Neutrophil (primary cell): ENCODE measurements around the gene MAB21L1.

Experiments used
- H3K27ac ChIP-seq: fragments of 200-600 bp; sonication (generic); 2 replicates; pipeline ENCODE4 v1.5.1; 2016; ENCODE audit warnings: mild to moderate bottlenecking, moderate library complexity
- H3K27me3 ChIP-seq: fragments of 200-600 bp; sonication (generic); 2 replicates; pipeline ENCODE4 v1.6.0; 2016; ENCODE audit warnings: mild to moderate bottlenecking
- H3K36me3 ChIP-seq: fragments of 200-600 bp; sonication (generic); 2 replicates; pipeline ENCODE4 v1.5.1; 2017
- H3K4me1 ChIP-seq, 2 experiments: fragments of 200-600 bp in 1 of 2; sonication (generic) in 1 of 2; 1 replicate in 1 of 2; 2 replicates in 1 of 2; pipeline versions ENCODE4 v1.5.1 to v1.6.1; 2013 to 2016; ENCODE audit warnings: low read depth in 1 of 2, low read length in 1 of 2, mild to moderate bottlenecking in 1 of 2, moderate library complexity in 1 of 2; ENCODE audit not compliant: control insufficient read depth in 1 of 2, insufficient read depth in 1 of 2
- H3K4me3 ChIP-seq, 2 experiments: fragments of 200-600 bp in 1 of 2; sonication (generic) in 1 of 2; 1 replicate in 1 of 2; 2 replicates in 1 of 2; pipeline ENCODE4 v1.5.1; 2013 to 2016; ENCODE audit warnings: low read depth in 1 of 2, low read length in 1 of 2, mild to moderate bottlenecking in 1 of 2, moderate library complexity in 1 of 2
- H3K9me3 ChIP-seq: fragments of 200-600 bp; sonication (generic); 2 replicates; pipeline ENCODE4 v1.5.1; 2016
- TF ChIP-seq, protein P1 (sequence below): fragments of 200-600 bp; sonication (generic); IDR thresholded peaks from 2 replicates; pipeline ENCODE4 v1.5.1; 2016; ENCODE audit warnings: antibody characterized with exemption

MAB21L1 gene

DNA sequence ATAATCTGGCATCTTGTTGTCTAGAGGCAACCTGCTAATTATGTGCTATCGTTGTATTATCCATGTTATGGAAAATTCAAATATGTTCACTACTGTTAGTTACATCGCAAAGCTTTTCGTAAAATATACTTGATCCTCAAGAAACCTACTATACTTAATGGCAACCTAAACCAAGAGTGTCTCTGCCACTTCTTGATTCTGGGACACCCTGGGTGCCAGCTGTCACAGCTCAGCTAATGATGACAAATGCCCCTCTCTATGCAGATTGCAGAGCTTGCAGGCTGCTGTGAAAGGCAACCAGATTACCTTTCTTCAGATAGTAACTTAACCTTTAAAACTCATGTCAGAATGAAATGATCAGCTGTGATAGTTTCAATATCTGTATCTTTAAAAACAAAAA, 8.9 kb upstream of the MAB21L1 start:
- no peak overlapping the region for H3K27ac ChIP-seq
- H3K27me3 ChIP-seq, result peaks cover 41% of the 10 kb centered on the region
- no peaks in the 10 kb centered on the region for H3K36me3 ChIP-seq
- TF ChIP-seq, protein P1, sequence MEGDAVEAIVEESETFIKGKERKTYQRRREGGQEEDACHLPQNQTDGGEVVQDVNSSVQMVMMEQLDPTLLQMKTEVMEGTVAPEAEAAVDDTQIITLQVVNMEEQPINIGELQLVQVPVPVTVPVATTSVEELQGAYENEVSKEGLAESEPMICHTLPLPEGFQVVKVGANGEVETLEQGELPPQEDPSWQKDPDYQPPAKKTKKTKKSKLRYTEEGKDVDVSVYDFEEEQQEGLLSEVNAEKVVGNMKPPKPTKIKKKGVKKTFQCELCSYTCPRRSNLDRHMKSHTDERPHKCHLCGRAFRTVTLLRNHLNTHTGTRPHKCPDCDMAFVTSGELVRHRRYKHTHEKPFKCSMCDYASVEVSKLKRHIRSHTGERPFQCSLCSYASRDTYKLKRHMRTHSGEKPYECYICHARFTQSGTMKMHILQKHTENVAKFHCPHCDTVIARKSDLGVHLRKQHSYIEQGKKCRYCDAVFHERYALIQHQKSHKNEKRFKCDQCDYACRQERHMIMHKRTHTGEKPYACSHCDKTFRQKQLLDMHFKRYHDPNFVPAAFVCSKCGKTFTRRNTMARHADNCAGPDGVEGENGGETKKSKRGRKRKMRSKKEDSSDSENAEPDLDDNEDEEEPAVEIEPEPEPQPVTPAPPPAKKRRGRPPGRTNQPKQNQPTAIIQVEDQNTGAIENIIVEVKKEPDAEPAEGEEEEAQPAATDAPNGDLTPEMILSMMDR, result no peak
- H3K9me3 ChIP-seq, result no peaks in the 10 kb centered on the region
- H3K4me3 ChIP-seq, result no peak overlapping the region
- H3K4me1 ChIP-seq, result no peaks in the 10 kb centered on the region

DNA sequence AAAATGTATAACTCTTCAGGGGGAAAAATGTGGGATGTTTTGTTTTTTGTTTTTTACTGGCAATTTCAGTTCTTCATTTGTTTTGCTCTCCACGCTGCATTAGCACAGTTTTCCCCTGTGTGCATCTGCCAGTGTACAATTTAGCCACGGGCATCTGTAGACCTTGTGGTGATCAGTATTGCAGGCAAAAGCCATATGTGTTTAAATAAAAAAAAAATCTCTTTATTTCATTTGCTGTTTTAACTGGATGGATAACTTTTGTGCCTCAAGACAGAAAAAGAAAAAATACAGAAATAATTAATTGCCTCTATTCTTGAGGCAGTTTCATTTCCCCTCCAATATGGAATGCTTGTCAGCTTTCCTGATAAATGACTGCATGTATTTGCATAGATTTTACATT, 7.9 kb upstream of the MAB21L1 start:
- Histone ChIP-seq H3K27ac (no peak overlapping the region), H3K9me3 (no peaks in the 10 kb centered on the region), H3K36me3 (no peaks in the 10 kb centered on the region), H3K4me3 (no peak overlapping the region), H3K4me1 (no peaks in the 10 kb centered on the region), H3K27me3 (peaks cover 52% of the 10 kb centered on the region)
- TF ChIP-seq, protein P1, result no peak

DNA sequence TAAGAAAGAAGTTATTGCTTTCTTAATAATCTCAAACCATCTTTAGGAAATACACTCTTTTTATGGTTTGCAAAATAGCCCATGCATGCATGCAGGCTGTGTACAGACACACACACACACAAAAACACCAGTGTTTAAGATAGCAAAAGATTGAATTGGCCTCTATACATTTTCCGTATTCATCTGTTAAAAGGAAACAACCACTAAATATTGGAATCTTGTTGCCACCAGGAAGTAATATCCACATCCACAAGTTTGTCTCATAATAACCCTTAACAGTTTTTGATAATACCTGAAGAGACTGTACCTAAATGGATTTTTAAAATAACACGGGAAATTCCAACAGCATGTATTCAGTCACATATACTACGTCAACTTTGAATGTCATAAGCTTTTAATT, 7.3 kb upstream of the MAB21L1 start:
- H3K9me3 ChIP-seq, result no peaks in the 10 kb centered on the region
- TF ChIP-seq, protein P1, result no peak
- H3K27me3 ChIP-seq, result peaks cover 58% of the 10 kb centered on the region

DNA sequence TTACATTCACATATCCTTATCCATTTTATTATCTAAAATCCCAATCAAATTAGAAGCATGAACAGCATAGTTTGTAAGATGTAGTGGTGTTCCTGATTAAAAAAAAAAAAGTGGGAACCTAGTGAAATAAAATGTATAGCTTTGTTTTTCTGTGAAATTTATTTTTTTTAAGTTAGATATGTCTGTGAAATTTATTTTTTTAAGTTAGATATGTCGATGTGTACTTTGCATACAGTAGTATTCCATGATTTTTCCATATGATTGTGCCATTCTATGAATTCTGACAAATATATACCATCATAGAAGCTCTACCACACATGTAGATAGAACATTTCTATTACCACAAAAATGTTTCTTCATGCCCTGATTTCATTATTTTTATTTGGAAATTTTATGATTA, 6.0 kb upstream of the MAB21L1 start:
- H3K27me3 ChIP-seq, result peaks cover 70% of the 10 kb centered on the region
- no peak overlapping the region for H3K27ac ChIP-seq

More for the DNA sequence above, 7.3 kb upstream of the MAB21L1 start:
- no peaks in the 10 kb centered on the region for H3K4me1 ChIP-seq
- no peak overlapping the region for H3K4me3 ChIP-seq
- H3K27ac ChIP-seq, result no peak overlapping the region
- H3K36me3 ChIP-seq, result no peaks in the 10 kb centered on the region

DNA sequence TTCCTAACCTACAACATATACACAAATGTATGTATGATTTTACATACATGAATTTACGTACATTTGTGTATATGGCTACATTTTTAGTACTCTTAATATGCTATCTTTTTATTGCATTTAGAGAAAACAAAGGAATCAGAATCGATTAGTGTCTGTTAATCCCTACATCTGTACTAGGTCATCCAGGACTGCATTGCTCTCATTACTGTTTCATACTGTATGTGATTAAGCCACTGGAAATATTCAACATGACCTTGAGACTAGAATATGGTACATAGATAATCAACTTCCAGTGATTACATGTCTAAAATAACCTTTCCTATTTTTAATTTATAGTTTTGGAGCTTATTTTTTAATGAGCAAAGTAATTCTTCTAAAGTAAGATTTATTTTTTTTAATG, 5.3 kb upstream of the MAB21L1 start:
- H3K4me3 ChIP-seq, result no peak overlapping the region
- H3K9me3 ChIP-seq, result no peaks in the 10 kb centered on the region
- H3K27ac ChIP-seq, result no peak overlapping the region
- H3K27me3 ChIP-seq, result peaks cover 78% of the 10 kb centered on the region
- TF ChIP-seq, protein P1, result no peak
- no peaks in the 10 kb centered on the region for H3K36me3 ChIP-seq
- H3K4me1 ChIP-seq, result no peaks in the 10 kb centered on the region

More for the DNA sequence above, 6.0 kb upstream of the MAB21L1 start:
- H3K9me3 ChIP-seq, result no peaks in the 10 kb centered on the region
- H3K4me1 ChIP-seq, result no peaks in the 10 kb centered on the region
- no peak overlapping the region for H3K4me3 ChIP-seq
- no peaks in the 10 kb centered on the region for H3K36me3 ChIP-seq
- TF ChIP-seq, protein P1, result no peak

DNA sequence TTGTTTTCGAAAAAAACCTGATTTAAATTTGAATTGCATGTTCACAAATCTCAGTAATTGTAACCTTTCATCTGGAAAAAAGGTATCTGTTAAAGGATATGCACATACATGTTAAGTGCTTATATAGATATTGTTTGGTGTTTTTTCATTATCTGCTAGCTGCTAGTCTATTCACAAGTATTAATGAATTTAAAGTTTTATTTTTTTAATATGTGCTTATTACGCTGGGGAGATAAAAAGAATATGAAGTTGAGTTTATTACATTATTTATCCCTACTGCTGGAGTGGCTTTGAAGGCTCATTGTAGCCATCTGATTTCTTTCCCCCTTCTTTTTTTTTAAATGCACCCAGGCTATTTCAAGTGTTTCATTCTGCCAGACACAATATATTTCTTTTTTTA, 3.9 kb upstream of the MAB21L1 start:
- Histone ChIP-seq H3K36me3 (no peaks in the 10 kb centered on the region), H3K27me3 (peaks cover 89% of the 10 kb centered on the region), H3K9me3 (no peaks in the 10 kb centered on the region), H3K4me1 (peaks cover 7 to 11% of the 10 kb centered on the region in 2 experiments), H3K27ac (no peak overlapping the region), H3K4me3 (no peak overlapping the region)
- TF ChIP-seq, protein P1, result no peak
